B cell (primary cell): Measurements from ENCODE around the gene STAM2. TPM values are rescaled to one million over a fixed set of nuclear protein-coding genes. Genes with fewer than 3 reads are reported as not detected.

Source experiments
- ATAC-seq: fragments of 200-7000 bp; cut with Tn5 transposase; one replicate; pipeline ENCODE4 v1.10.0; 2021; ENCODE audit warnings: low read depth, mild to moderate bottlenecking, moderate number of reproducible peaks, moderate library complexity
- CTCF ChIA-PET: fragments of 350-600 bp; sonication (Branson Sonifier 250); formaldehyde crosslinking; loops from one replicate; lab custom pipeline; 2021; ENCODE audit warnings: antibody characterized with exemption, inconsistent platforms; lab: Charles Lee
- POLR2A ChIA-PET: fragments of 350-600 bp; sonication (Branson Sonifier 250); formaldehyde crosslinking; loops from one replicate; lab custom pipeline; 2021; ENCODE audit warnings: antibody characterized with exemption; lab: Charles Lee
- DNase-seq: peaks from one replicate; pipeline ENCODE4 v3.0.0; 2013
- H2AFZ ChIP-seq: 2 replicates; pipeline ENCODE4 v1.6.1; 2012; ENCODE audit warnings: mild to moderate bottlenecking, low read depth, low read length; ENCODE audit not compliant: insufficient read depth, poor library complexity, severe bottlenecking
- H3K27ac ChIP-seq, 2 donors: 1 replicate in 1 of 2; 2 replicates in 1 of 2; pipeline ENCODE4 v1.5.1; 2012 to 2013; ENCODE audit warnings: low read length in 2 of 2, mild to moderate bottlenecking in 2 of 2, moderate library complexity in 1 of 2
- H3K27me3 ChIP-seq, 4 experiments: fragments of 200-600 bp in 1 of 4; sonication (generic) in 1 of 4; replicated peaks in 1 of 4; 1 replicate in 2 of 4; 2 replicates in 2 of 4; pipeline versions ENCODE4 v1.6.1 to v1.7.0; 2013 to 2016; ENCODE audit warnings: low read length in 3 of 4, mild to moderate bottlenecking in 2 of 4, mixed read lengths in 1 of 4, moderate library complexity in 1 of 4; ENCODE audit not compliant: insufficient read depth in 4 of 4, control insufficient read depth in 3 of 4; ENCODE audit errors: control extremely low read depth in 1 of 4
- H3K36me3 ChIP-seq, 2 experiments: replicated peaks in 1 of 2; 1 replicate in 1 of 2; 2 replicates in 1 of 2; pipeline versions ENCODE4 v1.6.1 to v1.7.1; 2013; ENCODE audit warnings: low read length in 1 of 2; ENCODE audit not compliant: insufficient read depth in 2 of 2, control insufficient read depth in 1 of 2; ENCODE audit errors: control extremely low read depth in 1 of 2, extremely low read depth in 1 of 2
- H3K4me1 ChIP-seq, 2 donors: fragments of 200-600 bp in 1 of 2; sonication (generic) in 1 of 2; 1 replicate in 1 of 2; 2 replicates in 1 of 2; pipeline versions ENCODE4 v1.5.1 to v1.6.1; 2013 to 2017; ENCODE audit warnings: low read length in 2 of 2; ENCODE audit not compliant: control insufficient read depth in 2 of 2, insufficient read depth in 2 of 2
- H3K4me2 ChIP-seq: replicated peaks from 2 replicates; pipeline ENCODE3; 2012; ENCODE audit warnings: mild to moderate bottlenecking, low read depth, low read length; ENCODE audit not compliant: poor library complexity, severe bottlenecking
- H3K4me3 ChIP-seq, 5 experiments: fragments of 200-600 bp in 1 of 5; sonication (generic) in 1 of 5; 1 replicate in 3 of 5; 2 replicates in 2 of 5; pipeline versions ENCODE4 v1.5.1 to v1.7.0; 2011 to 2016; ENCODE audit warnings: low read length in 4 of 5, mild to moderate bottlenecking in 4 of 5, low read depth in 2 of 5, control low read depth in 1 of 5, moderate library complexity in 1 of 5; ENCODE audit not compliant: insufficient read depth in 1 of 5; ENCODE audit errors: control extremely low read depth in 1 of 5, extremely low read depth in 1 of 5
- H3K79me2 ChIP-seq: fragments of 200-600 bp; sonication (generic); one replicate; pipeline ENCODE4 v1.6.0; 2016; ENCODE audit warnings: low read length; ENCODE audit not compliant: control insufficient read depth, insufficient read depth
- H3K9ac ChIP-seq: fragments of 200-600 bp; sonication (generic); 2 replicates; pipeline ENCODE4 v1.6.1; 2017; ENCODE audit warnings: mild to moderate bottlenecking, low read length, moderate library complexity
- H3K9me3 ChIP-seq, 3 donors: one replicate each; pipeline versions ENCODE4 v1.6.1 to v1.7.1; 2013; ENCODE audit warnings: low read length in 2 of 3; ENCODE audit not compliant: control insufficient read depth in 2 of 3, insufficient read depth in 1 of 3; ENCODE audit errors: control extremely low read depth in 1 of 3
- H4K20me1 ChIP-seq: 2 replicates; pipeline ENCODE4 v1.6.0; 2012; ENCODE audit warnings: mild to moderate bottlenecking, low read length; ENCODE audit not compliant: insufficient read depth, control insufficient read depth, poor library complexity, severe bottlenecking
- H3K27ac Mint-ChIP-seq: one replicate; pipeline ENCODE4 v1.8.0; 2021; ENCODE audit warnings: mixed read lengths
- H3K27me3 Mint-ChIP-seq: one replicate; pipeline ENCODE4 v1.8.0; 2021; ENCODE audit warnings: mixed read lengths
- H3K4me1 Mint-ChIP-seq: one replicate; pipeline ENCODE4 v1.8.0; 2021; ENCODE audit warnings: mixed read lengths
- H3K4me3 Mint-ChIP-seq: one replicate; pipeline ENCODE4 v1.8.0; 2021; ENCODE audit warnings: mixed read lengths
- H3K9me3 Mint-ChIP-seq: one replicate; pipeline ENCODE4 v1.8.0; 2022; ENCODE audit warnings: mixed read lengths; ENCODE audit not compliant: insufficient read depth
- EZH2 ChIP-seq: IDR thresholded peaks from 2 replicates; pipeline ENCODE4 v1.6.1; 2012; ENCODE audit warnings: borderline replicate concordance, low read depth, mild to moderate bottlenecking, moderate library complexity, low read length; ENCODE audit not compliant: insufficient read depth, poor library complexity, severe bottlenecking
- WGBS: methylation state at CpG from one replicate; pipeline ENCODE4 v1.1.5; 2013; ENCODE audit warnings: missing lambda C conversion rate; ENCODE audit not compliant: insufficient coverage; 5-methylcytosine and 5-hydroxymethylcytosine counted together
- intact Hi-C: fragments of 100-400 bp; cut with micrococcal nuclease; formaldehyde crosslinking; loops from one replicate; pipeline ENCODE4 v1.10.0; 2022
- polyA plus RNA-seq: library from polyadenylated mRNA; depleted of rRNA; stranded (reverse); fragments of >200 nt; gene quantifications from 2 replicates; pipeline ENCODE4 v1.2.3, GENCODE V29; 2012
- total RNA-seq, 2 donors: library from RNA; stranded (reverse); fragments of 120-200 nt in 1 of 2; gene quantifications; 1 replicate in 1 of 2; 2 replicates in 1 of 2; pipeline versions ENCODE4 v1.2.3 to v1.2.4, GENCODE V29; 2013 to 2022
- TF ChIP-seq, protein P1 (sequence below): fragments of 200-600 bp; IDR thresholded peaks from one replicate; pipeline ENCODE4 v1.8.0; 2022; ENCODE audit warnings: antibody characterized with exemption, mild to moderate bottlenecking

The STAM2 gene
- total and polyA plus RNA-seq, 2 donors (not counting 1 experiment from before 2014, with no cell fraction given): 5.7 to 30.2 TPM

DNA sequence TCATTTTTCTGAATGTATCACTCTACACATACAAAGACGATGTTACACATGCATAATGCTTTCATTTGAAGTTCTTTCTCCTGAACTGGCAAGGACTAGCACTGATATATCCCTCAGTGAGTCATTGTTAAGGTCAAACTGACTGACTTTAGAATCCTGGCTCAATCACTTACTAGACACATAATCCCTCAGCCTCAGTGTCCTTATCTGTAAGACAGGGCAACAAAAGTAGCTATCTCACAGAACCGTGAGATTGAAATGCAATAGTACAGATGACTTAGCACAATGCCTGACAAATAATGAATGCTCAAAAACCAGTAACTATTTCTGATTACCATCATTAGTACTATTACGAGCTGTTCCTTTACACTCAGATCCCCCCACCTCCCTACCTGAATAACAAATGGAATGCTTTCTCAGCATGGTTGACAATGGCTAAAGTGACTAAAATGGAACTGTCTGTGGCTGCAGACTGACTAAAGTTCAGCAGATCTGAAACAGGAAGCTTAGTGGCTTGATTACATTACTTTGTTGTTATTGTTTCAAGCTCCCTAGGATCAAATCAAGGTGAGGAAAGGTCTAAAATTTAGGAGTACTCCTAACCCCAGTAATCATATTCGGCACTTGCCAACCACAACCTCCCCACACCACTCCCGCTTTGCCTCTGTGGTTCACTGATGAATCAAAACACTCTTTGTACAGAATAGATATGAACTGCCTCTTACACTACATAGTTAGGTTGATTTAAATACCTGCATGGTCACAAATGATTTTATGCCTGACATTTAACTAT, 40.9 kb downstream of the STAM2 start:
- H3K9me3 ChIP-seq: no peaks in the 10 kb centered on the region
- Mint-ChIP-seq H3K4me1 (no peaks in the 10 kb centered on the region), H3K4me3 (no peak overlapping the region), H3K27ac (no peak overlapping the region), H3K27me3 (no peaks in the 10 kb centered on the region), H3K9me3 (no peaks in the 10 kb centered on the region)
- H3K4me1 ChIP-seq: no peaks in the 10 kb centered on the region
- H4K20me1 ChIP-seq: no peaks in the 10 kb centered on the region
- 100% methylated on average over 2 of the region's 5 CpGs for WGBS
- intact Hi-C loops: no loop called here
- H2AFZ ChIP-seq: no peak overlapping the region
- no peak overlapping the region for H3K27ac ChIP-seq
- ChIA-PET CTCF (no interaction called here), POLR2A (no interaction called here)
- DNase-seq (no peak), ATAC-seq (no peak)
- H3K4me2 ChIP-seq: no peak overlapping the region
- H3K4me3 ChIP-seq: no peak overlapping the region
- H3K36me3 ChIP-seq: peaks cover 2 to 6% of the 10 kb centered on the region in 2 experiments
- no peaks in the 10 kb centered on the region for H3K79me2 ChIP-seq
- TF ChIP-seq, protein P1, sequence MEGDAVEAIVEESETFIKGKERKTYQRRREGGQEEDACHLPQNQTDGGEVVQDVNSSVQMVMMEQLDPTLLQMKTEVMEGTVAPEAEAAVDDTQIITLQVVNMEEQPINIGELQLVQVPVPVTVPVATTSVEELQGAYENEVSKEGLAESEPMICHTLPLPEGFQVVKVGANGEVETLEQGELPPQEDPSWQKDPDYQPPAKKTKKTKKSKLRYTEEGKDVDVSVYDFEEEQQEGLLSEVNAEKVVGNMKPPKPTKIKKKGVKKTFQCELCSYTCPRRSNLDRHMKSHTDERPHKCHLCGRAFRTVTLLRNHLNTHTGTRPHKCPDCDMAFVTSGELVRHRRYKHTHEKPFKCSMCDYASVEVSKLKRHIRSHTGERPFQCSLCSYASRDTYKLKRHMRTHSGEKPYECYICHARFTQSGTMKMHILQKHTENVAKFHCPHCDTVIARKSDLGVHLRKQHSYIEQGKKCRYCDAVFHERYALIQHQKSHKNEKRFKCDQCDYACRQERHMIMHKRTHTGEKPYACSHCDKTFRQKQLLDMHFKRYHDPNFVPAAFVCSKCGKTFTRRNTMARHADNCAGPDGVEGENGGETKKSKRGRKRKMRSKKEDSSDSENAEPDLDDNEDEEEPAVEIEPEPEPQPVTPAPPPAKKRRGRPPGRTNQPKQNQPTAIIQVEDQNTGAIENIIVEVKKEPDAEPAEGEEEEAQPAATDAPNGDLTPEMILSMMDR: no peak
- no peaks in the 10 kb centered on the region for H3K27me3 ChIP-seq
- H3K9ac ChIP-seq: no peak overlapping the region

GRCh38 chr2:152132306-152132705, 43.3 kb downstream of the STAM2 start:
- WGBS: no CpG with 5 or more reads among the region's 1 CpG
- no peak overlapping the region for H3K27ac Mint-ChIP-seq

More at GRCh38 chr2:152132306-152132705, 43.3 kb downstream of the STAM2 start:
- Histone ChIP-seq H3K27ac (no peak overlapping the region), H3K4me1 (no peaks in the 10 kb centered on the region), H3K36me3 (peaks cover 0 to 10% of the 10 kb centered on the region in 2 experiments), H3K27me3 (no peaks in the 10 kb centered on the region), H3K79me2 (no peaks in the 10 kb centered on the region), H3K9ac (no peak overlapping the region), H3K4me2 (no peak overlapping the region), H4K20me1 (no peaks in the 10 kb centered on the region), H3K4me3 (no peak overlapping the region), H2AFZ (no peak overlapping the region), H3K9me3 (no peaks in the 10 kb centered on the region)
- Mint-ChIP-seq H3K4me1 (no peaks in the 10 kb centered on the region), H3K4me3 (no peak overlapping the region), H3K27me3 (no peaks in the 10 kb centered on the region), H3K9me3 (no peaks in the 10 kb centered on the region)
- ChIA-PET CTCF (no interaction called here), POLR2A (no interaction called here)
- no peak for TF ChIP-seq EZH2
- TF ChIP-seq, protein P1: no peak
- intact Hi-C loops: no loop called here
- no peak for DNase-seq
- no peak for ATAC-seq
